ENCODE data around the gene BTG2.

BTG2 gene

GRCh38 chr1:203300441-203301330 is 4.6 kb upstream of the BTG2 start:
- Histone ChIP-seq H3K36me3 (ENCODE audit: control insufficient read depth, insufficient read depth, low read length) (no peaks in the 10 kb centered on the region), H3K9ac (ENCODE audit: low read depth, low read length) (no peak overlapping the region), H3K27me3 (ENCODE audit: control insufficient read depth, insufficient read depth, low read length) (peaks cover 86% of the 10 kb centered on the region), H3K4me3 (ENCODE audit: low read depth, low read length) (no peak overlapping the region), H3K9me3 (ENCODE audit: control insufficient read depth, insufficient read depth, low read length) (no peaks in the 10 kb centered on the region), H3K4me1 (ENCODE audit: control insufficient read depth, insufficient read depth, low read length) (peaks cover 5% of the 10 kb centered on the region)

- Histone ChIP-seq H3K9ac (ENCODE audit: low read depth, low read length) (no peak overlapping the region), H3K4me1 (ENCODE audit: control insufficient read depth, insufficient read depth, low read length) (peaks cover 5% of the 10 kb centered on the region), H3K9me3 (ENCODE audit: control insufficient read depth, insufficient read depth, low read length) (no peaks in the 10 kb centered on the region), H3K27me3 (ENCODE audit: control insufficient read depth, insufficient read depth, low read length) (peaks cover 86% of the 10 kb centered on the region), H3K36me3 (ENCODE audit: control insufficient read depth, insufficient read depth, low read length) (no peaks in the 10 kb centered on the region), H3K4me3 (ENCODE audit: low read depth, low read length) (no peak overlapping the region)
These were observed 4.0 kb upstream of the BTG2 start for GRCh38 chr1:203301331-203301668.

- Histone ChIP-seq H3K36me3 (ENCODE audit: control insufficient read depth, insufficient read depth, low read length) (no peaks in the 10 kb centered on the region), H3K9ac (ENCODE audit: low read depth, low read length) (no peak overlapping the region), H3K27me3 (ENCODE audit: control insufficient read depth, insufficient read depth, low read length) (peaks cover 85% of the 10 kb centered on the region), H3K9me3 (ENCODE audit: control insufficient read depth, insufficient read depth, low read length) (no peaks in the 10 kb centered on the region), H3K4me1 (ENCODE audit: control insufficient read depth, insufficient read depth, low read length) (peaks cover 11% of the 10 kb centered on the region), H3K4me3 (ENCODE audit: low read depth, low read length) (no peak overlapping the region)
These were observed 2.9 kb upstream of the BTG2 start for GRCh38 chr1:203302456-203302855.

- Histone ChIP-seq H3K4me3 (ENCODE audit: low read depth, low read length) (no peak overlapping the region), H3K27me3 (ENCODE audit: control insufficient read depth, insufficient read depth, low read length) (peaks cover 83% of the 10 kb centered on the region), H3K9me3 (ENCODE audit: control insufficient read depth, insufficient read depth, low read length) (no peaks in the 10 kb centered on the region), H3K9ac (ENCODE audit: low read depth, low read length) (no peak overlapping the region), H3K36me3 (ENCODE audit: control insufficient read depth, insufficient read depth, low read length) (no peaks in the 10 kb centered on the region), H3K4me1 (ENCODE audit: control insufficient read depth, insufficient read depth, low read length) (peaks cover 15% of the 10 kb centered on the region)
These were observed 2.4 kb upstream of the BTG2 start for GRCh38 chr1:203302894-203303293.

- Histone ChIP-seq H3K36me3 (ENCODE audit: control insufficient read depth, insufficient read depth, low read length) (no peaks in the 10 kb centered on the region), H3K4me3 (ENCODE audit: low read depth, low read length) (peak overlapping the region; percentile 69), H3K4me1 (ENCODE audit: control insufficient read depth, insufficient read depth, low read length) (peaks cover 24% of the 10 kb centered on the region), H3K9ac (ENCODE audit: low read depth, low read length) (no peak overlapping the region), H3K27me3 (ENCODE audit: control insufficient read depth, insufficient read depth, low read length) (peaks cover 86% of the 10 kb centered on the region), H3K9me3 (ENCODE audit: control insufficient read depth, insufficient read depth, low read length) (no peaks in the 10 kb centered on the region)
These were observed 864 bp upstream of the BTG2 start for GRCh38 chr1:203304391-203304918.

- Histone ChIP-seq H3K9ac (ENCODE audit: low read depth, low read length) (peak overlapping the region; percentile 50), H3K9me3 (ENCODE audit: control insufficient read depth, insufficient read depth, low read length) (no peaks in the 10 kb centered on the region), H3K4me3 (ENCODE audit: low read depth, low read length) (peak overlapping the region; percentile 76), H3K36me3 (ENCODE audit: control insufficient read depth, insufficient read depth, low read length) (no peaks in the 10 kb centered on the region), H3K27me3 (ENCODE audit: control insufficient read depth, insufficient read depth, low read length) (peaks cover 88% of the 10 kb centered on the region), H3K4me1 (ENCODE audit: control insufficient read depth, insufficient read depth, low read length) (peaks cover 24% of the 10 kb centered on the region)
These were observed 430 bp downstream of the BTG2 start for GRCh38 chr1:203305809-203306088.

- Histone ChIP-seq H3K9ac (ENCODE audit: low read depth, low read length) (peak overlapping the region; percentile 51), H3K4me1 (ENCODE audit: control insufficient read depth, insufficient read depth, low read length) (peaks cover 24% of the 10 kb centered on the region), H3K27me3 (ENCODE audit: control insufficient read depth, insufficient read depth, low read length) (peaks cover 88% of the 10 kb centered on the region), H3K9me3 (ENCODE audit: control insufficient read depth, insufficient read depth, low read length) (no peaks in the 10 kb centered on the region), H3K4me3 (ENCODE audit: low read depth, low read length) (peak overlapping the region; percentile 76), H3K36me3 (ENCODE audit: control insufficient read depth, insufficient read depth, low read length) (no peaks in the 10 kb centered on the region)
These were observed 1.0 kb downstream of the BTG2 start for GRCh38 chr1:203306089-203306964.

- Histone ChIP-seq H3K36me3 (ENCODE audit: control insufficient read depth, insufficient read depth, low read length) (no peaks in the 10 kb centered on the region), H3K27me3 (ENCODE audit: control insufficient read depth, insufficient read depth, low read length) (peaks cover 90% of the 10 kb centered on the region), H3K4me1 (ENCODE audit: control insufficient read depth, insufficient read depth, low read length) (peaks cover 24% of the 10 kb centered on the region)
These were observed 1.7 kb downstream of the BTG2 start for GRCh38 chr1:203306965-203307541.

GRCh38 chr1:203307641-203308126 is 2.4 kb downstream of the BTG2 start:
- Histone ChIP-seq H3K9me3 (ENCODE audit: control insufficient read depth, insufficient read depth, low read length) (no peaks in the 10 kb centered on the region), H3K4me1 (ENCODE audit: control insufficient read depth, insufficient read depth, low read length) (peaks cover 24% of the 10 kb centered on the region), H3K9ac (ENCODE audit: low read depth, low read length) (no peak overlapping the region), H3K27me3 (ENCODE audit: control insufficient read depth, insufficient read depth, low read length) (peaks cover 90% of the 10 kb centered on the region), H3K4me3 (ENCODE audit: low read depth, low read length) (peak overlapping the region; percentile 20), H3K36me3 (ENCODE audit: control insufficient read depth, insufficient read depth, low read length) (no peaks in the 10 kb centered on the region)

More at GRCh38 chr1:203306965-203307541, 1.7 kb downstream of the BTG2 start:
- peak overlapping the region; percentile 76 for H3K4me3 ChIP-seq (ENCODE audit: low read depth, low read length)
- no peaks in the 10 kb centered on the region for H3K9me3 ChIP-seq (ENCODE audit: control insufficient read depth, insufficient read depth, low read length)
- H3K9ac ChIP-seq (ENCODE audit: low read depth, low read length) = no peak overlapping the region

GRCh38 chr1:203308328-203308922 is 3.1 kb downstream of the BTG2 start:
- H3K9ac ChIP-seq (ENCODE audit: low read depth, low read length) = no peak overlapping the region
- peak overlapping the region; percentile 20 for H3K4me3 ChIP-seq (ENCODE audit: low read depth, low read length)

GRCh38 chr1:203308923-203309331 is 3.6 kb downstream of the BTG2 start:
- Histone ChIP-seq H3K4me1 (ENCODE audit: control insufficient read depth, insufficient read depth, low read length) (peaks cover 24% of the 10 kb centered on the region), H3K36me3 (ENCODE audit: control insufficient read depth, insufficient read depth, low read length) (no peaks in the 10 kb centered on the region), H3K27me3 (ENCODE audit: control insufficient read depth, insufficient read depth, low read length) (peaks cover 88% of the 10 kb centered on the region), H3K9ac (ENCODE audit: low read depth, low read length) (no peak overlapping the region), H3K9me3 (ENCODE audit: control insufficient read depth, insufficient read depth, low read length) (no peaks in the 10 kb centered on the region), H3K4me3 (ENCODE audit: low read depth, low read length) (peak overlapping the region; percentile 9)

More at GRCh38 chr1:203308328-203308922, 3.1 kb downstream of the BTG2 start:
- peaks cover 89% of the 10 kb centered on the region for H3K27me3 ChIP-seq (ENCODE audit: control insufficient read depth, insufficient read depth, low read length)
- H3K36me3 ChIP-seq (ENCODE audit: control insufficient read depth, insufficient read depth, low read length) = no peaks in the 10 kb centered on the region
- H3K9me3 ChIP-seq (ENCODE audit: control insufficient read depth, insufficient read depth, low read length) = no peaks in the 10 kb centered on the region
- peaks cover 24% of the 10 kb centered on the region for H3K4me1 ChIP-seq (ENCODE audit: control insufficient read depth, insufficient read depth, low read length)
